Measurements from ENCODE around the gene PLEKHO1.
"Not testable (repeated sequence)": the region's sequence is repeated elsewhere in the genome, so short reads cannot be mapped to it uniquely, and the experiment has no call there.

PLEKHO1 gene

DNA sequence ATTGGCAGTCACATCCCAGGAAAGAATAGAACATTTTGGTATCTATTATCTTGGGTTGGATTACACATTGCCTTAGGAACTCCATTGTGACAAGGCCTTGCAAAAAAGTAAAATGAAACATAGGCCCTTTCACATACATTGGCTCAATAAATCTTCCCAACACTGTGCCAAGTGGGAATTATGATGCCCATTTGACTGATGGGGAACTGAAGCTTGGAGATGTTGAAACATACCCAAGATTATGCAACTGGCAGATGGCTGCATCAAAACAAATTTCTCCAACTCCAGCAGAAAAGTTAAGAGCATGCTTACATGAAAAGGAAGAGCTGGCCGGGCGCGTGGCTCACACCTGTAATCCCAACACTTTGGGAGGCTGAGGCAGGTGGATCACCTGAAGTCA lies 26.9 kb downstream of the PLEKHO1 start:
- DNase-seq, result no peak

- no peak for DNase-seq
Measured at GRCh38 chr1:150178548-150178947, 28.8 kb downstream of the PLEKHO1 start.

DNA sequence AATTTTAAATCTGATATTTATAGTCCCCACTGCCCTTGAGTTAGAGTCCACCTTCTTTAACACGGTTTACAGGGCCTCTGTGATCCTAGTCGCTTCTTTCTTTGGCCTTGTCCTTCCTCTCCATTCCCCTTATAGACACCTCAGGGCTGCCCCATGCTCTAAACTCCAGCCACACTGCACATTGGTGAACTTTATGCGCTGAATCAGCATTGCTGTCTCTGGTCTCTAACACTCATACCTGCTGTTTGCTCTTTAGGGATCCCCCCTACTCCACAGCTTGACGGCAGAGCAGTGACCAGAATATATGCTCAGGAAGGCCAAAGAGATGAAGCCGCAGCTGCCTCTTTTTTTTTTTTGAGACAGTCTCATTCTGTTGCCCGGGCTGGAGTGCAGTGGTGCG lies 30.2 kb downstream of the PLEKHO1 start:
- no peak for DNase-seq

GRCh38 chr1:150180474-150180873 lies 30.8 kb downstream of the PLEKHO1 start:
- DNase-seq, result no peak

DNA sequence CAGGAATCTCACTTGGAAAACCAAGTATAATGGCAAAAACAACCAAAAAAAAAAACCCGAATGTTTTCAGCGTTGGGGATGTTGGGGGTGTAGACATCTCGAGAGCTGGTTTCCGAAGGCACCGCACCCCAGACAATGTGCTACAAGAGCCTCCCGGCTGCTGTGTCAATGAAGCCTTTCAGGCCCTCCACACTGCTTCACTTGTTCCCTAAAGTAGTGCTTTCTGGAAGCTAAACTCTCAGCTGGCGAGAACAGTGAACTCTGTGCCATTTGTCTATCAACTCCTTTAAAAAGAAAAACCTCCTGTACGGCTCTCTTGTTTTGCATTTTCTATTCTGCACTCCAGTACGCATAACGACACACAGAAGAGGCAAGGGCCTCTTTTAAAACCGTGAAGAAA lies 32.5 kb downstream of the PLEKHO1 start:
- no peak for DNase-seq

GRCh38 chr1:150183061-150183460 lies 33.3 kb downstream of the PLEKHO1 start:
- DNase-seq, result no peak

DNA sequence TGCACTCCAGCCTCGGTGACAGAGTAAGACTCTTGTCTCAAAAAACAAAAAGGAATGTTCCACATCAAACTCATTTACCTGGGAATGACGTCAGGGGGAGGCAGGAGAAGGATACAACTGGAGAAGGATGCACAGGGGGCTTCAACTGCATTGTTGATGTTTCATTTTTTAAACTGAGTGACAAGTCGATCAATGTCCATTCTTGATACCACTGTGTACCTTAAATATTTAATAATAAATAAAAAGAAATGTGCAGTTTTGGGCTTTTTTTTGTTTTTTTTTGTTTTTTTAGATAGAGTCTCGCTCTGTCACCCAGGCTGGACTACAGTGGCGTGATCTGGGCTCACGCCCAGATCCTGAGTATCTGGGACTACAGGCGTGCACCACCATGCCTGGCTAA lies 35.8 kb downstream of the PLEKHO1 start:
- no peak for DNase-seq

DNA sequence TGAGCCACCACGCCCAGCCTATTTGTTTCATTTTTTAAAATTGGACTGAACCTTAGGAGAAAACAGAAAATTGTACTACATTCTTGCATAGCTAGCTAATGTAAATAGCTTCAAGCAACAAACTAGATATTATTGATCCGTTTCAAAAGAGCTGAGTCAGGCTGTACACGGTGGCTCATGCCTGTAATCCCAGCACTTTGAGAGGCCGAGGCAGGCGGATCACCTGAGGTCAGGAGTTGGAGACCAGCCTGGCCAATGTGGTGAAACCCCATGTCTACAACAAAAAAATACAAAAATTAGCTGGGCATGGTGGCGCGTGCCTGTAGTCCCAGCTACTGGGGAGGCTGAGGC lies 36.7 kb downstream of the PLEKHO1 start:
- DNase-seq, result not testable (repeated sequence)

GRCh38 chr1:150186789-150187559 lies 37.3 kb downstream of the PLEKHO1 start:
- peak; percentile 16 for DNase-seq

DNA sequence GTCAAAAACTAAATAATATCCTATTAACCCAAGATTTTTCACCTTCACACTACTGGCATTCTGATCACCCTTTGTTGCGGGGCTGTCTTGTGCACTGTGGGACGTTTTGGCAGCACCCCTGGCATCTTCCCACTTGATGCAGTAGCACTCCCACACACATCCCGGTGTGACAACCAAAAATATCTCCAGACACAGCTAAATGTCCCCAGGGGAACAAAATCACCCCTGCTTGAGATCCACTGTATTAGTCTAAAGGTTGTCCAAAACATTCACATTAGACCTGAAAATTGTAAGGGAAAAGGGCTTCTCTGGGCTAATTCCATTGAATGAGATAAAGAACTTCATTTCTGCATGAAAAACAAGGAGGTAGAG lies 37.8 kb downstream of the PLEKHO1 start:
- no peak for DNase-seq

GRCh38 chr1:150192012-150192411 lies 42.3 kb downstream of the PLEKHO1 start:
- DNase-seq, result no peak

DNA sequence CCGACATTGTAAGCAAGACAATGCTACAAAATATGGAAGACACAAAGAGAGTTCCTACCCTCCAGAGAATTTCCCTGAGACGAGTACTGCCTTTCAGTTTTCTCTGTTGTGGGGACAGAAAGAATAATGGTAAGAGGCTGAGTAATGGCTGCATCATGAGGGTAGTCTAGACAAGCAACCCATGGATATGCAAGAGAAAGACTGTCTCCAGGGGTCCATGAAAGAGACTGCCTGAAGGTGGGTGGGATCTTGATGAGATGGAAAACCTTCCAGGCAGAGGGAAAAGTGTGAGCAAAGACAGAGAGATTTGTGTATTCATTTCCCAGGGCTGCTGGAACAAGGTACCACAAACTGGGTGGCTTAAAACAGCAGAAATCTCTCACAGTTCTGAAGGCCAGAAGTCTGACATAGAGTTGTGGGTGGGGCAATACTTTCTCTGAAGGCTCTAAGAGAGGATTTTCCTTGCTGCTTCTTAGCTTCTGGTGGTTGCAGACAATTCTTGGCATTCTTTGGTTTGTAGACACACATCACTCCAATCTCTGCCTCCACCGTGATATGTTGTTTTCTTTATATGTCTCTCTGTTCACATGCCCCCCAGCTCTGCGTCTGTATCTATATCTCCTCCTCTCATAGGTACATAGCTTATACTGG lies 44.8 kb downstream of the PLEKHO1 start:
- DNase-seq, result no peak

- no peak for DNase-seq
Measured at GRCh38 chr1:150196417-150196816, 46.7 kb downstream of the PLEKHO1 start.

DNA sequence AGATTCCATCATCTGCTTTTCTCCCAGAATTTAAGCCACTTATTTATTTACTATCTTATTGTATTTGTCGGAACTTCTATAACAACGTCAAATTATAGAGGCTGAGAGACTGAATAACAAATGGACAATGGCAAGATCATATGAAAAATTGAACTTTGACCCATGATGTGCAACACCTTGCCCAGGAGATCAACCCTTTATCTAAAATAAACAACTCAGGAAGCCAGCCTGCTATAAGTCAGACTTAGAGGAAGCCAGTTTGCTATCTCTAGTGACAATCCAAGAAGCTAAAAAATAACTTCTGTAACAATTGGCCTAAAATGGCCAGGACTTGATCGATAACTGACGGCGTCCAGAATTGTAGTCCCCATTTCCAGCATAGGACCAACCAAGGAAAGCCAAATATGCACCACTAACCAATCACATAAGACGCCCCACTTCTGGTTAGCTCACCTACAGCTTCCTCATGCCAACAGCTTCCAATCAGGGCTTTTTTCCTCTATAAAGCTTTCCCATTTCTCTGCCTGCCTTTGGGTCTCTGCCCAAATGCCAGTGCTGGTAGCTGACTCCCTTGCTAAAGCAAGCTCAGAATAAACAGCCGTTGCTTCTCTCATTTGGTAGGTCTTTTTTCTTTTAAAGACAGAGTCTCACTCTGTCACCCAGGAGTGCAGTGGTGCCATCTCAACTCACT lies 57.7 kb downstream of the PLEKHO1 start:
- DNase-seq, result no peak

GRCh38 chr1:150208460-150208859 lies 58.7 kb downstream of the PLEKHO1 start:
- not testable (repeated sequence) for DNase-seq

Measured in NCI-H1092 treated with DMSO at 0.1 percent for 48 hours (cell line).